Type B pancreatic cell (in vitro differentiated cells): ENCODE results near the gene EEF1B2. TPM values are rescaled to one million over a fixed set of nuclear protein-coding genes. Genes with fewer than 3 reads are reported as not detected.

Experiments used
- DNase-seq: peaks from one replicate; pipeline ENCODE4 v3.0.0; 2021; ENCODE audit warnings: mixed read lengths; ENCODE audit not compliant: unreplicated experiment; ENCODE audit errors: extremely low spot score
- H3K27ac Mint-ChIP-seq: 2 replicates; pipeline ENCODE4 v1.8.0; 2021; ENCODE audit warnings: mild to moderate bottlenecking, mixed read lengths
- H3K27me3 Mint-ChIP-seq: 2 replicates; pipeline ENCODE4 v1.8.0; 2021; ENCODE audit warnings: mixed read lengths
- H3K36me3 Mint-ChIP-seq: 2 replicates; pipeline ENCODE4 v1.8.0; 2021; ENCODE audit warnings: mixed read lengths
- H3K4me1 Mint-ChIP-seq: one replicate; pipeline ENCODE4 v1.8.0; 2021; ENCODE audit warnings: mixed read lengths; ENCODE audit not compliant: unreplicated experiment
- H3K4me3 Mint-ChIP-seq: 2 replicates; pipeline ENCODE4 v1.8.0; 2021; ENCODE audit warnings: mild to moderate bottlenecking, mixed read lengths
- H3K9me3 Mint-ChIP-seq: 2 replicates; pipeline ENCODE4 v1.8.0; 2021; ENCODE audit warnings: mixed read lengths
- CTCF ChIP-seq: fragments of 200-600 bp; sonication (generic); conservative IDR thresholded peaks from 2 replicates; pipeline ENCODE4 v1.5.0; 2021; ENCODE audit warnings: antibody characterized with exemption, mild to moderate bottlenecking
- total RNA-seq: library from RNA; stranded (reverse); gene quantifications from 2 replicates; pipeline ENCODE4 v1.2.1, GENCODE V29; 2021; ENCODE audit warnings: low replicate concordance

EEF1B2 gene
- total RNA-seq, 1 donor from 2014 or later, result 674 TPM

DNA sequence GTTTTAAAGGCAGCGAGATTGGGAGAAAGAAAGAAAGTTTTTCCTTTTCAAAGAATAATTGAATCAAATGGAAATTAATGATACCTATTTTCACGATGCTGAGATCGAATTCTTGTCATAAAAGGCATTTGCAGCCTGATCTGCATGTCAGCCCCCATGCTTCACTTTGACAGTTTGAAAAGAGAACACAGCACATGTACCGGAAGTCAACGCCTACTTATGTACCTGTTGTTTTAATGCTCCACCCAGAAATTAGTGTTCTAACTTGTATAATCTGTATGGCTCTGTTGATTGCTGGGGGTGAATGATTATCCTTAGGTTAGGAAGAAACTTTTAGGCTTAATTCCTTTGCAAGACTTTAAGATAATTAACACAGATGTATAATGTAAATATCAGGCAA lies 31.0 kb downstream of the EEF1B2 start:
- no peak for TF ChIP-seq CTCF

DNA sequence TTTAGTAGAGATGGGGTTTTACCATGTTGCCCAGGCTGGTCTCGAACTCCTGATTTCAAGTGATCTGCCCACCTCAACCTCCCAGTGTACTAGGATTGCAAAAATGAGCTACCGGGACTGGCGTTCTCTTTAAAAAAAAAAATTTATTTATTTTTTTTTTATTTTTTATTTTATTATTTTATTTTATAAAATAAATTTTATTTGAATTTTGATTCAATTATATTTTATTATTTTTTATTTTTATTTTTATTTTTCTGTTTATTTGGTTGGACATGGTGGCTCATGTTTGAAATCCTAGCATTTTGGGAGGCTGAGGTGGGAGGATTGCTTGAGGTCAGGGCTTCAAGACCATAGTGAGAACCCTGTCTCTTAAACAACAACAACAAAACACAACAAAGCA lies 32.5 kb downstream of the EEF1B2 start:
- DNase-seq, result no peak
- Mint-ChIP-seq H3K9me3 (no peaks in the 10 kb centered on the region), H3K27me3 (no peaks in the 10 kb centered on the region), H3K4me3 (no peak overlapping the region), H3K27ac (no peak overlapping the region), H3K4me1 (peaks cover 5% of the 10 kb centered on the region), H3K36me3 (peaks cover 3% of the 10 kb centered on the region)
- TF ChIP-seq CTCF, result no peak

More for the DNA sequence above, 31.0 kb downstream of the EEF1B2 start:
- Mint-ChIP-seq H3K9me3 (no peaks in the 10 kb centered on the region), H3K36me3 (peaks cover 3% of the 10 kb centered on the region), H3K27ac (no peak overlapping the region), H3K27me3 (no peaks in the 10 kb centered on the region), H3K4me3 (no peak overlapping the region), H3K4me1 (peaks cover 5% of the 10 kb centered on the region)
- no peak for DNase-seq

DNA sequence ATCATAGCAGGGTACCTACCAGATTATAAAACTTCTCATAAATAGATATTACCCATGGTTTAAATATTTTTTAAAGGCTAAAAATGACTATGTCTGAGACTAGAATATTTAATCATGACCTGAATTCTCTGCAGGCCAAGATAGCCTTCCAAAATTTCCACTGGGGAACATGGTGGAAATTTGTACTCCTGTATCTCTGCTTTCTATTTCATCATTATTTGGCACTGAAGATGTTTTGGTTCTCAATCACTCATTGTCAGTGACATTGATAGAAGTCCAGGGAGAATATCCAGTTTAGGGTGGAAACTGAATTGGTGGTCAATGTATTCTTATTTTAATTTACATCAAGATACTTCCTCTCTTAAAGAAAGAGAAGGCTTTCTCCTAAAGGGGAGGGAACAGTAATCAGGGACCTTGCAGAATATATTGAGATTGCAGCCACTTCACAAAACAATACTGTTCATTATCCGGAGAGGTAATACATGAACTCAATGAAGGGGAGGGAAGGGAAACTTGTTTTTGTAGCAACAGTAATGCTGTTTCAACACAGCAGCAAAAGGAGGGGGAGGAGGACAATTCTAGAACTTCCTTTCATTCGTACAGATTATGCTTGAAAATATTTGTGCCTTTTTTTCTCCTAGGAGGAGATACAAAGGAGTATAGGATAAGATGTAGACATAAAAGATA lies 34.1 kb downstream of the EEF1B2 start:
- no peak for TF ChIP-seq CTCF
- Mint-ChIP-seq H3K36me3 (no peaks in the 10 kb centered on the region), H3K9me3 (peaks cover 3% of the 10 kb centered on the region), H3K27me3 (no peaks in the 10 kb centered on the region), H3K4me1 (peaks cover 7% of the 10 kb centered on the region), H3K4me3 (no peak overlapping the region), H3K27ac (no peak overlapping the region)
- no peak for DNase-seq

DNA sequence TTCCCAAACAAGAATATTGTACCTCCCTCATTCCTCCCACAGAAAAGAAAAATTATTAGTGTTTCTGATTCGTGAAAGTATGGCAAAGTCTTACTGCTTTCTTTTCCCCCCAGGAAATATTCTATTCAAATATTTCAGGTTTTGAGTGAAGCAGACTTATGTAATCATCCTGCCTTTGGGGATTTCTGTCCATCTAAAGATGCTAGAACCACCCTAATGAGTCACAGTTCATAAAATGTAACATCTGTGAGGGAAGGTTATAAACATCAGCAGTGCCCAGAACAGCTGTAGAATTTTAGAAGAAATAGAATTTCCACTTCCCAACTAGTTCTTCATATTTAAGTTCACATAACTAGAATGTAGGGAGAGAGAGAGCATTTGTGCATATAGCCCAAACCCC lies 39.0 kb downstream of the EEF1B2 start:
- Mint-ChIP-seq H3K4me3 (peak overlapping the region; percentile 13), H3K36me3 (no peaks in the 10 kb centered on the region), H3K9me3 (peaks cover 3% of the 10 kb centered on the region), H3K27ac (peak overlapping the region; percentile 26), H3K27me3 (no peaks in the 10 kb centered on the region), H3K4me1 (peaks cover 6% of the 10 kb centered on the region)
- TF ChIP-seq CTCF, result no peak
- no peak for DNase-seq

- no peaks in the 10 kb centered on the region for H3K36me3 Mint-ChIP-seq
- H3K9me3 Mint-ChIP-seq, result peaks cover 3% of the 10 kb centered on the region
- no peak for TF ChIP-seq CTCF
- H3K4me1 Mint-ChIP-seq, result peaks cover 11% of the 10 kb centered on the region
- DNase-seq, result no peak
- H3K4me3 Mint-ChIP-seq, result no peak overlapping the region
- H3K27ac Mint-ChIP-seq, result no peak overlapping the region
- H3K27me3 Mint-ChIP-seq, result no peaks in the 10 kb centered on the region
These were observed 41.6 kb downstream of the EEF1B2 start for GRCh38 chr2:206201075-206201848.
